ENCODE measurements around the gene KREMEN1.

- TF ChIP-seq EP300 (IDR thresholded peaks at IDR 0.05) = no peak
- TF ChIP-seq POLR2A (IDR thresholded peaks at IDR 0.05) = no peak
- no peak for TF ChIP-seq POLR2AphosphoS5 (IDR thresholded peaks at IDR 0.05)
- TF ChIP-seq CTCF (IDR thresholded peaks at IDR 0.05) = no peak
These were observed 49.6 kb upstream of the KREMEN1 start for GRCh38 chr22:29023172-29023796.

Data from upper lobe of left lung (tissue), 4 donors.